ENCODE measurements around the gene GOLT1B. TPM values are rescaled to one million over a fixed set of nuclear protein-coding genes. Genes with fewer than 3 reads are reported as not detected.

The GOLT1B gene
- total and polyA plus RNA-seq, 2 of the 8 experiments (the other 6 are each of a cell fraction or from before 2014, with no cell fraction given), result 18.3 to 38.3 TPM

- TF ChIP-seq KDM4A (IDR thresholded peaks at IDR 0.05; ENCODE audit: low read depth, low read length, severe bottlenecking), result peak; percentile 95
- no peak for TF ChIP-seq EP300 (IDR thresholded peaks at IDR 0.05; ENCODE audit: borderline replicate concordance in 1 of 2, low read depth in 2 of 2, low read length in 2 of 2)
- TF ChIP-seq CBX8 (IDR thresholded peaks at IDR 0.05; ENCODE audit: borderline replicate concordance, low read depth, low read length), result no peak
- TF ChIP-seq CBX5 (IDR thresholded peaks at IDR 0.05; ENCODE audit: low read depth, low read length), result no peak
- no peak for TF ChIP-seq SP2 (IDR thresholded peaks at IDR 0.05; ENCODE audit: low read length)
- peak; percentile 60; the same call in 1 of the 2 replicates for TF ChIP-seq YY1 (IDR thresholded peaks at IDR 0.05; ENCODE audit: low read depth, low read length)
- TF ChIP-seq SP4 (IDR thresholded peaks at IDR 0.05; ENCODE audit: low read length), result no peak
- peak; percentile 84 for TF ChIP-seq ASH2L (IDR thresholded peaks at IDR 0.05; ENCODE audit: low read length)
- no peak for TF ChIP-seq NANOG (IDR thresholded peaks at IDR 0.05; ENCODE audit: insufficient read depth, low read depth, low read length, poor library complexity, severe bottlenecking)
- TF ChIP-seq CHD1 (IDR thresholded peaks at IDR 0.05; ENCODE audit: low read depth, low read length), result no peak
- no peak for TF ChIP-seq GABPA (IDR thresholded peaks at IDR 0.05; ENCODE audit: borderline replicate concordance, insufficient read depth, low read length)
- TF ChIP-seq KDM1A (IDR thresholded peaks at IDR 0.05; ENCODE audit: borderline replicate concordance, low read length), result no peak
- no peak for TF ChIP-seq POU5F1 (IDR thresholded peaks at IDR 0.05; ENCODE audit: low read depth, low read length)
- no peak for TF ChIP-seq HDAC2 (IDR thresholded peaks at IDR 0.05; ENCODE audit: borderline replicate concordance in 1 of 2, low read depth in 2 of 2, low read length in 2 of 2)
- no peak for TF ChIP-seq TCF12 (IDR thresholded peaks at IDR 0.05; ENCODE audit: low read depth, low read length)
- TF ChIP-seq JUN (IDR thresholded peaks at IDR 0.05; ENCODE audit: low read depth, low read length), result no peak
- no peak for TF ChIP-seq FOSL1 (IDR thresholded peaks at IDR 0.05; ENCODE audit: insufficient read depth, low read depth, low read length)
- TF ChIP-seq ATF2 (IDR thresholded peaks at IDR 0.05; ENCODE audit: low read length), result no peak
- TF ChIP-seq, protein P1, sequence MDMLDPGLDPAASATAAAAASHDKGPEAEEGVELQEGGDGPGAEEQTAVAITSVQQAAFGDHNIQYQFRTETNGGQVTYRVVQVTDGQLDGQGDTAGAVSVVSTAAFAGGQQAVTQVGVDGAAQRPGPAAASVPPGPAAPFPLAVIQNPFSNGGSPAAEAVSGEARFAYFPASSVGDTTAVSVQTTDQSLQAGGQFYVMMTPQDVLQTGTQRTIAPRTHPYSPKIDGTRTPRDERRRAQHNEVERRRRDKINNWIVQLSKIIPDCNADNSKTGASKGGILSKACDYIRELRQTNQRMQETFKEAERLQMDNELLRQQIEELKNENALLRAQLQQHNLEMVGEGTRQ (IDR thresholded peaks at IDR 0.05; ENCODE audit: low read length), result no peak
- TF ChIP-seq RBBP5 (IDR thresholded peaks at IDR 0.05; ENCODE audit: borderline replicate concordance, low read depth, low read length), result peak; percentile 80; the same call in 1 of the 2 replicates
These were observed 26.0 kb downstream of the GOLT1B start (continued) for GRCh38 chr12:21527451-21528180.

Measured in H1 (cell line).